Mucosa of rectum (tissue), 2 donors: ENCODE results near the gene ATP2B2.

Experiments
- H3K27ac ChIP-seq, 2 donors: one replicate each; pipeline ENCODE4 v1.7.0; 2013; ENCODE audit warnings: inconsistent platforms in 2 of 2, low read depth in 2 of 2, low read length in 2 of 2
- H3K27me3 ChIP-seq, 2 donors: one replicate each; pipeline ENCODE4 v1.7.0; 2013; ENCODE audit warnings: low read length in 2 of 2; ENCODE audit not compliant: control insufficient read depth in 2 of 2, insufficient read depth in 2 of 2
- H3K36me3 ChIP-seq, 2 donors: one replicate each; pipeline ENCODE4 v1.7.0; 2013; ENCODE audit warnings: low read length in 2 of 2; ENCODE audit not compliant: control insufficient read depth in 2 of 2, insufficient read depth in 2 of 2
- H3K4me1 ChIP-seq, 2 donors: one replicate each; pipeline ENCODE4 v1.7.0; 2013; ENCODE audit warnings: low read length in 2 of 2, mild to moderate bottlenecking in 1 of 2; ENCODE audit not compliant: control insufficient read depth in 2 of 2, insufficient read depth in 2 of 2
- H3K4me3 ChIP-seq, 2 donors: one replicate each; pipeline ENCODE4 v1.7.0; 2013; ENCODE audit warnings: low read length in 2 of 2
- H3K9ac ChIP-seq, 2 donors: one replicate each; pipeline ENCODE4 v1.7.0; 2013; ENCODE audit warnings: low read length in 2 of 2, low read depth in 1 of 2, mild to moderate bottlenecking in 1 of 2
- H3K9me3 ChIP-seq, 2 donors: one replicate each; pipeline ENCODE4 v1.7.0; 2013; ENCODE audit warnings: low read length in 2 of 2; ENCODE audit not compliant: control insufficient read depth in 2 of 2
- donor health status: healthy.
- donor health status: Normal muscosa, but diverticular disease.

ATP2B2 gene

GRCh38 chr3:10411598-10412332 lies 93.6 kb downstream of the ATP2B2 start:
- H3K27ac ChIP-seq = no peak overlapping the region
- H3K9ac ChIP-seq = no peak overlapping the region
- H3K27me3 ChIP-seq = no peaks in the 10 kb centered on the region

GRCh38 chr3:10410383-10411002 lies 94.9 kb downstream of the ATP2B2 start:
- no peaks in the 10 kb centered on the region for H3K27me3 ChIP-seq
- H3K9ac ChIP-seq = no peak overlapping the region
- no peaks in the 10 kb centered on the region for H3K9me3 ChIP-seq
- no peak overlapping the region for H3K27ac ChIP-seq
- no peak overlapping the region for H3K4me3 ChIP-seq
- H3K4me1 ChIP-seq = no peaks in the 10 kb centered on the region
- no peaks in the 10 kb centered on the region for H3K36me3 ChIP-seq

More at GRCh38 chr3:10411598-10412332, 93.6 kb downstream of the ATP2B2 start:
- H3K9me3 ChIP-seq = no peaks in the 10 kb centered on the region
- H3K4me3 ChIP-seq = no peak overlapping the region
- H3K4me1 ChIP-seq = no peaks in the 10 kb centered on the region
- H3K36me3 ChIP-seq = no peaks in the 10 kb centered on the region

GRCh38 chr3:10408680-10409079 lies 96.7 kb downstream of the ATP2B2 start:
- H3K27ac ChIP-seq = no peak overlapping the region
- H3K36me3 ChIP-seq = no peaks in the 10 kb centered on the region
- no peaks in the 10 kb centered on the region for H3K27me3 ChIP-seq
- no peak overlapping the region for H3K4me3 ChIP-seq
- no peaks in the 10 kb centered on the region for H3K9me3 ChIP-seq
- no peaks in the 10 kb centered on the region for H3K4me1 ChIP-seq
- H3K9ac ChIP-seq = no peak overlapping the region

GRCh38 chr3:10407361-10407760 lies 98.0 kb downstream of the ATP2B2 start:
- H3K36me3 ChIP-seq = no peaks in the 10 kb centered on the region
- H3K4me1 ChIP-seq = no peaks in the 10 kb centered on the region
- no peak overlapping the region for H3K27ac ChIP-seq

DNA sequence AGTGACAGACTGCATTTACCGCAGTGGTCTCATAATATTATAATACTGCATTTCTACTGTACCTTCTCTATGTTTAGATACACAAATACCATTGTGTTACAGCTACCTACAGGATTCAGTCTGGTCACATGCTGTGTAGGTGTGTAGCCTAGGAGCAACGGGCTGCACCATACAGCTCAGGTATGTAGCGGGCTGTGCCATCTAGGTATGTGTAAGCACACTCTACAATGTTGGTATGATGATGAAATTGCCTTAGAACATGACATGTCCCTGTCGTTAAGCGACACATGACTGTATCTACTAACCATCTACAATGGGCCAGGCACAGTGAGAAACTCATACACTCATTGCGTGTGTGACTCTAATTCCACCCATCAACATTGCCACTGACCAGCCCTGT lies 99.0 kb downstream of the ATP2B2 start:
- Histone ChIP-seq H3K36me3 (no peaks in the 10 kb centered on the region), H3K27ac (no peak overlapping the region), H3K4me1 (no peaks in the 10 kb centered on the region), H3K9me3 (no peaks in the 10 kb centered on the region), H3K4me3 (no peak overlapping the region), H3K27me3 (no peaks in the 10 kb centered on the region), H3K9ac (no peak overlapping the region)

More at GRCh38 chr3:10407361-10407760, 98.0 kb downstream of the ATP2B2 start:
- Histone ChIP-seq H3K9ac (no peak overlapping the region), H3K4me3 (no peak overlapping the region), H3K27me3 (no peaks in the 10 kb centered on the region), H3K9me3 (no peaks in the 10 kb centered on the region)

GRCh38 chr3:10405816-10406215 lies 99.6 kb downstream of the ATP2B2 start:
- Histone ChIP-seq H3K9ac (no peak overlapping the region), H3K27ac (no peak overlapping the region), H3K4me1 (no peaks in the 10 kb centered on the region), H3K9me3 (no peaks in the 10 kb centered on the region), H3K36me3 (no peaks in the 10 kb centered on the region), H3K4me3 (no peak overlapping the region), H3K27me3 (no peaks in the 10 kb centered on the region)

GRCh38 chr3:10404876-10405275 lies 100.5 kb downstream of the ATP2B2 start:
- no peak overlapping the region for H3K27ac ChIP-seq
- H3K9ac ChIP-seq = no peak overlapping the region
- H3K4me1 ChIP-seq = no peaks in the 10 kb centered on the region
- H3K4me3 ChIP-seq = no peak overlapping the region
- H3K9me3 ChIP-seq = no peaks in the 10 kb centered on the region
- no peaks in the 10 kb centered on the region for H3K36me3 ChIP-seq
- H3K27me3 ChIP-seq = no peaks in the 10 kb centered on the region

GRCh38 chr3:10404377-10404776 lies 101.0 kb downstream of the ATP2B2 start:
- H3K27me3 ChIP-seq = no peaks in the 10 kb centered on the region
- no peak overlapping the region for H3K9ac ChIP-seq
- no peaks in the 10 kb centered on the region for H3K4me1 ChIP-seq
- H3K9me3 ChIP-seq = no peaks in the 10 kb centered on the region
- no peak overlapping the region for H3K4me3 ChIP-seq
- no peak overlapping the region for H3K27ac ChIP-seq
- H3K36me3 ChIP-seq = no peaks in the 10 kb centered on the region

- Histone ChIP-seq H3K27ac (no peak overlapping the region), H3K36me3 (no peaks in the 10 kb centered on the region), H3K9ac (no peak overlapping the region), H3K9me3 (no peaks in the 10 kb centered on the region), H3K27me3 (no peaks in the 10 kb centered on the region), H3K4me3 (no peak overlapping the region), H3K4me1 (no peaks in the 10 kb centered on the region)
These were observed 103.2 kb downstream of the ATP2B2 start for GRCh38 chr3:10401990-10402761.
